Endothelial cell of umbilical vein (primary cell): ENCODE results near the gene LIX1. TPM values are rescaled to one million over a fixed set of nuclear protein-coding genes. Genes with fewer than 3 reads are reported as not detected.

Experiments used
- BruUV-seq: library from RNA; stranded (reverse); fragments of 400-500 nt; replicated peaks from 2 replicates; lab custom pipeline; 2021; lab: Mats Ljungman, UMichigan
- CTCF ChIA-PET: fragments of 300-600, 350-600 bp; sonication (Branson Sonifier 250); formaldehyde crosslinking; loops from one replicate; lab custom pipeline; 2021; ENCODE audit warnings: antibody characterized with exemption, inconsistent platforms; lab: Charles Lee
- POLR2A ChIA-PET: fragments of 300-600, 350-600 bp; sonication (Branson Sonifier 250); formaldehyde crosslinking; loops from one replicate; lab custom pipeline; 2021; ENCODE audit warnings: antibody characterized with exemption, inconsistent platforms; lab: Charles Lee
- DNase-seq: peaks from one replicate; pipeline ENCODE4 v3.0.0-alpha.2; 2011; ENCODE audit warnings: low read depth, low spot score
- FAIRE-seq: peaks from 2 replicates; lab custom pipeline; 2011; peaks lifted over from hg19 to GRCh38; lab: Jason Lieb, UNC
- H2AFZ ChIP-seq: 2 replicates; pipeline ENCODE4 v1.6.0; 2012; ENCODE audit warnings: low read depth, low read length, control low read depth, inconsistent platforms
- H3K27ac ChIP-seq: 2 replicates; pipeline ENCODE4 v1.5.1; 2011; ENCODE audit warnings: low read depth, mild to moderate bottlenecking, control low read depth, low read length, moderate library complexity; ENCODE audit not compliant: insufficient read depth
- H3K27me3 ChIP-seq, 2 experiments: 2 replicates each; pipeline versions ENCODE4 v1.6.0 to v1.6.1; 2011; ENCODE audit warnings: low read length in 2 of 2, mixed read lengths in 1 of 2; ENCODE audit not compliant: control insufficient read depth in 2 of 2, insufficient read depth in 2 of 2
- H3K36me3 ChIP-seq, 2 experiments: 2 replicates in 1 of 2; 3 replicates in 1 of 2; pipeline ENCODE4 v1.5.1; 2011; ENCODE audit warnings: low read length in 2 of 2, mild to moderate bottlenecking in 1 of 2, moderate library complexity in 1 of 2; ENCODE audit not compliant: control insufficient read depth in 2 of 2, insufficient read depth in 2 of 2; ENCODE audit errors: extremely low read depth in 1 of 2
- H3K4me1 ChIP-seq: 3 replicates; pipeline ENCODE4 v1.5.1; 2011; ENCODE audit warnings: mild to moderate bottlenecking, low read length; ENCODE audit not compliant: control insufficient read depth, insufficient read depth; ENCODE audit errors: extremely low read depth
- H3K4me2 ChIP-seq: 2 replicates; pipeline ENCODE4 v1.6.1; 2011; ENCODE audit warnings: low read length, control low read depth, mixed read lengths; ENCODE audit not compliant: insufficient read depth
- H3K4me3 ChIP-seq, 3 experiments: fragments of 200-600 bp in 1 of 3; sonication (generic), shearing (Covaris generic) in 1 of 3; replicated peaks in 1 of 3; 2 replicates each; pipeline ENCODE4 v1.5.1; 2011 to 2016; ENCODE audit warnings: control low read depth in 3 of 3, low read length in 3 of 3, mild to moderate bottlenecking in 2 of 3, inconsistent platforms in 1 of 3, low read depth in 1 of 3, moderate library complexity in 1 of 3; ENCODE audit not compliant: insufficient read depth in 1 of 3
- H3K79me2 ChIP-seq: 2 replicates; pipeline ENCODE4 v1.6.0; 2012; ENCODE audit warnings: low read length, inconsistent platforms; ENCODE audit not compliant: control insufficient read depth, insufficient read depth
- H3K9ac ChIP-seq: replicated peaks from 2 replicates; pipeline ENCODE3; 2011; ENCODE audit warnings: low read length, control low read depth; ENCODE audit not compliant: insufficient read depth; ENCODE audit errors: extremely low read depth
- H3K9me1 ChIP-seq: replicated peaks from 3 replicates; pipeline ENCODE4 v1.6.0; 2011; ENCODE audit warnings: mild to moderate bottlenecking, low read length; ENCODE audit not compliant: control insufficient read depth, insufficient read depth; ENCODE audit errors: extremely low read depth
- H3K9me3 ChIP-seq: replicated peaks from 2 replicates; pipeline ENCODE4 v1.5.1; 2012; ENCODE audit warnings: low read length, inconsistent platforms; ENCODE audit not compliant: control insufficient read depth, insufficient read depth
- H4K20me1 ChIP-seq: replicated peaks from 2 replicates; pipeline ENCODE3; 2011; ENCODE audit warnings: mild to moderate bottlenecking, low read length; ENCODE audit not compliant: control insufficient read depth, insufficient read depth; ENCODE audit errors: extremely low read depth
- EZH2 ChIP-seq: IDR thresholded peaks from 2 replicates; pipeline ENCODE4 v1.6.1; 2012; ENCODE audit warnings: borderline replicate concordance, low read depth, mild to moderate bottlenecking, moderate library complexity, low read length, inconsistent platforms; ENCODE audit not compliant: severe bottlenecking
- GATA2 ChIP-seq: IDR thresholded peaks from 2 replicates; pipeline ENCODE4 v1.7.0; 2011; ENCODE audit warnings: low read depth, mild to moderate bottlenecking, moderate library complexity, mixed read lengths, low read length; ENCODE audit not compliant: insufficient read length, insufficient read depth
- MYC ChIP-seq: IDR thresholded peaks from one replicate; pipeline ENCODE4 v1.6.1; 2011; ENCODE audit warnings: mild to moderate bottlenecking, low read depth, low read length
- POLR2A ChIP-seq: IDR thresholded peaks from 2 replicates; pipeline ENCODE4 v1.6.1; 2012; ENCODE audit warnings: low read depth, mild to moderate bottlenecking, control low read depth, low read length
- POLR2AphosphoS5 ChIP-seq: IDR thresholded peaks from 2 replicates; pipeline ENCODE4 v1.6.1; 2012; ENCODE audit warnings: low read depth, mild to moderate bottlenecking, control low read depth, low read length, moderate library complexity; ENCODE audit not compliant: insufficient read depth
- dilution Hi-C: fragments of 300-500 bp; cut with MboI; formaldehyde crosslinking; loops from one replicate; pipeline ENCODE4 v1.15.0; 2019; ENCODE audit warnings: low sequenced_read_pairs; ENCODE audit not compliant: extremely low pct_ligation_motif_present
- intact Hi-C: fragments of 100-400 bp; cut with micrococcal nuclease; formaldehyde crosslinking; loops from one replicate; pipeline ENCODE4 v1.10.0; 2022
- polyA plus RNA-seq, 4 experiments: library from polyadenylated mRNA; depleted of rRNA in 3 of 4; stranded (reverse) in 3 of 4; unstranded in 1 of 4; fragments of >200 nt; gene quantifications; 2 replicates each; pipeline versions ENCODE4 v1.2.1 to v1.2.3, GENCODE V29; 2011 to 2012; ENCODE audit warnings: missing spikeins in 1 of 4
- total RNA-seq: library from RNA; stranded (reverse); gene quantifications from 2 replicates; pipeline ENCODE4 v1.2.3, GENCODE V29; 2021
- TF ChIP-seq, protein P1 (sequence below), 2 donors: IDR thresholded peaks; 1 replicate in 1 of 2; 2 replicates in 1 of 2; pipeline ENCODE4 v1.5.1; 2011; ENCODE audit warnings: low read length in 2 of 2, mild to moderate bottlenecking in 2 of 2, moderate library complexity in 2 of 2, control low read depth in 1 of 2, inconsistent platforms in 1 of 2, low read depth in 1 of 2; ENCODE audit not compliant: insufficient read depth in 1 of 2; ENCODE audit errors: extremely low read depth in 1 of 2
- TF ChIP-seq, protein P2 (sequence below): IDR thresholded peaks from 2 replicates; pipeline ENCODE4 v1.6.1; 2011; ENCODE audit not compliant: insufficient read depth, insufficient read length

The LIX1 gene
- total and polyA plus RNA-seq, 2 donors (not counting 3 experiments of a cell fraction or from before 2014, with no cell fraction given): not detected

DNA sequence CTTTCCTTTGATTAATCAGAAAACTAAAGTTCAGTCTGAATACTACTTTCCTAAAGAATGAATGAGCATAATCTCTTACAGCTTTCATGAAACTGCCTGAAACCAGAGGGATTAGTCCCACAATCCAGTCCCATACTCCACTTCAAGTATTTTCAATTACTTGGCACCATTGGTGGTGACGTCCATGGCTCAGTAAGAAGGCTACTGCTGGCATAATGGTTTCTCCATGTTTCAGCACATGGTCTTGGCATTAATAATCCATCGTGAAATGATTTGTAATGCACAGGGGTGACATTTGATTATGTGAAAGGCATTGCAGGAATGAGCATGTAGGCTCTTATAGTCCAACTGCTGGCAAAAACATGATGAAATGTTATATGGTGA, 23.4 kb downstream of the LIX1 start:
- CTCF ChIA-PET: no interaction called here
- H3K4me2 ChIP-seq: no peak overlapping the region

More for the DNA sequence above, 23.4 kb downstream of the LIX1 start:
- no peak overlapping the region for H3K27ac ChIP-seq
- H3K9me3 ChIP-seq: no peaks in the 10 kb centered on the region
- no peak overlapping the region for H3K9ac ChIP-seq
- dilution Hi-C loops (no loop called here), intact Hi-C loops (no loop called here)
- H3K4me1 ChIP-seq: no peaks in the 10 kb centered on the region
- DNase-seq (no peak), FAIRE-seq (no peak)
- H3K36me3 ChIP-seq: no peaks in the 10 kb centered on the region
- no peaks in the 10 kb centered on the region for H3K9me1 ChIP-seq
- H2AFZ ChIP-seq: no peak overlapping the region
- peaks cover 3 to 9% of the 10 kb centered on the region in 2 experiments for H3K27me3 ChIP-seq
- H3K79me2 ChIP-seq: no peaks in the 10 kb centered on the region
- no TSS peak for BruUV-seq
- POLR2A ChIA-PET: no interaction called here
- H4K20me1 ChIP-seq: no peaks in the 10 kb centered on the region
- TF ChIP-seq, protein P1, sequence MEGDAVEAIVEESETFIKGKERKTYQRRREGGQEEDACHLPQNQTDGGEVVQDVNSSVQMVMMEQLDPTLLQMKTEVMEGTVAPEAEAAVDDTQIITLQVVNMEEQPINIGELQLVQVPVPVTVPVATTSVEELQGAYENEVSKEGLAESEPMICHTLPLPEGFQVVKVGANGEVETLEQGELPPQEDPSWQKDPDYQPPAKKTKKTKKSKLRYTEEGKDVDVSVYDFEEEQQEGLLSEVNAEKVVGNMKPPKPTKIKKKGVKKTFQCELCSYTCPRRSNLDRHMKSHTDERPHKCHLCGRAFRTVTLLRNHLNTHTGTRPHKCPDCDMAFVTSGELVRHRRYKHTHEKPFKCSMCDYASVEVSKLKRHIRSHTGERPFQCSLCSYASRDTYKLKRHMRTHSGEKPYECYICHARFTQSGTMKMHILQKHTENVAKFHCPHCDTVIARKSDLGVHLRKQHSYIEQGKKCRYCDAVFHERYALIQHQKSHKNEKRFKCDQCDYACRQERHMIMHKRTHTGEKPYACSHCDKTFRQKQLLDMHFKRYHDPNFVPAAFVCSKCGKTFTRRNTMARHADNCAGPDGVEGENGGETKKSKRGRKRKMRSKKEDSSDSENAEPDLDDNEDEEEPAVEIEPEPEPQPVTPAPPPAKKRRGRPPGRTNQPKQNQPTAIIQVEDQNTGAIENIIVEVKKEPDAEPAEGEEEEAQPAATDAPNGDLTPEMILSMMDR (IDR thresholded peaks at IDR 0.05; ENCODE audit: extremely low read depth in 1 of 2, insufficient read depth in 1 of 2, low read depth in 1 of 2, low read length in 2 of 2): no peak
- TF ChIP-seq GATA2 (no peak), POLR2AphosphoS5 (no peak), POLR2A (no peak), MYC (no peak), EZH2 (no peak)
- TF ChIP-seq, protein P2, sequence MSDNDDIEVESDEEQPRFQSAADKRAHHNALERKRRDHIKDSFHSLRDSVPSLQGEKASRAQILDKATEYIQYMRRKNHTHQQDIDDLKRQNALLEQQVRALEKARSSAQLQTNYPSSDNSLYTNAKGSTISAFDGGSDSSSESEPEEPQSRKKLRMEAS: no peak
- no peak overlapping the region for H3K4me3 ChIP-seq
